ENCODE data around the gene TSPO. TPM values are rescaled to one million over a fixed set of nuclear protein-coding genes. Genes with fewer than 3 reads are reported as not detected.

TSPO gene
- total and polyA plus RNA-seq, 9 of the 15 experiments (the other 6 are each of a cell fraction or from before 2014, with no cell fraction given), result 4.9 to 126 (median 25.3) TPM

DNA sequence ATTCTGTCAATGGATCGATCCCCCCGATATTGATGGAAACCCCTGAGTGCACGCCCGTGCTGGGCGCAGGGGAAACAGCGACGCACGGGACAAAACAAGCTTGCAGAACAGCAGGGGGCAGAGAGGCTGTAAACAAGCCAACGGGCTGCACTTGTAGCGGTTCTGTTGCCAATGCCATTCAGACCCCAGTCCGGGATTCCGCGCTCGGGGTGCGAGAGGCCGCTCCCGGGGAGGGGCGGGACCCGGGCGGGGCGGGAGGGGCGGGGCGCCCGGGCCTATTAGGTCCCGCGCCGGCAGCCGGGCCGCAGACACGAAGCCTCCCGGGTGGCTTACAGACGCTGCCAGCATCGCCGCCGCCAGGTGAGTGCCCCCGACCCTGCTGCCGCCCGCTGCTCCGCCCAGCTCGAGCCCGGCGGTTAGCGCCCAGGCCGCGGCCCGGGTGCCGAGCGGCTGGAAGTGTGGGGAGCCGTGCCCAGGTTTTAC, 40.9 kb upstream of the TSPO start, which contains the start of gene BIK (continued):
- TF ChIP-seq FOS (IDR thresholded peaks at IDR 0.05; ENCODE audit: extremely low read depth, insufficient read length) (no peak), SMAD4 (CRISPR knock-in tag; conservative IDR thresholded peaks at IDR 0.05) (0 out of 2 replicates have a peak, but pooled peaks have one; percentile 17), KLF1 (tag; IDR thresholded peaks at IDR 0.05) (no peak), RBFOX2 (IDR thresholded peaks at IDR 0.05; ENCODE audit: low read depth, low read length) (0 out of 2 replicates have a peak, but pooled peaks have one; percentile 34), ZNF785 (CRISPR knock-in tag; IDR thresholded peaks at IDR 0.05) (no peak), ZNF184 (CRISPR knock-in tag; IDR thresholded peaks at IDR 0.05) (no peak), MAFG (tag; conservative IDR thresholded peaks at IDR 0.05) (no peak), MYBL2 (IDR thresholded peaks at IDR 0.05; ENCODE audit: low read depth) (no peak), MYBL2 (CRISPR knock-in tag; IDR thresholded peaks at IDR 0.05; ENCODE audit: borderline replicate concordance) (no peak)
- TF ChIP-seq, protein P1, sequence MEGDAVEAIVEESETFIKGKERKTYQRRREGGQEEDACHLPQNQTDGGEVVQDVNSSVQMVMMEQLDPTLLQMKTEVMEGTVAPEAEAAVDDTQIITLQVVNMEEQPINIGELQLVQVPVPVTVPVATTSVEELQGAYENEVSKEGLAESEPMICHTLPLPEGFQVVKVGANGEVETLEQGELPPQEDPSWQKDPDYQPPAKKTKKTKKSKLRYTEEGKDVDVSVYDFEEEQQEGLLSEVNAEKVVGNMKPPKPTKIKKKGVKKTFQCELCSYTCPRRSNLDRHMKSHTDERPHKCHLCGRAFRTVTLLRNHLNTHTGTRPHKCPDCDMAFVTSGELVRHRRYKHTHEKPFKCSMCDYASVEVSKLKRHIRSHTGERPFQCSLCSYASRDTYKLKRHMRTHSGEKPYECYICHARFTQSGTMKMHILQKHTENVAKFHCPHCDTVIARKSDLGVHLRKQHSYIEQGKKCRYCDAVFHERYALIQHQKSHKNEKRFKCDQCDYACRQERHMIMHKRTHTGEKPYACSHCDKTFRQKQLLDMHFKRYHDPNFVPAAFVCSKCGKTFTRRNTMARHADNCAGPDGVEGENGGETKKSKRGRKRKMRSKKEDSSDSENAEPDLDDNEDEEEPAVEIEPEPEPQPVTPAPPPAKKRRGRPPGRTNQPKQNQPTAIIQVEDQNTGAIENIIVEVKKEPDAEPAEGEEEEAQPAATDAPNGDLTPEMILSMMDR (IDR thresholded peaks at IDR 0.05 in 2 of 3, conservative IDR thresholded peaks at IDR 0.05 in 1 of 3; ENCODE audit: insufficient read depth in 2 of 3, low read depth in 1 of 3, low read length in 3 of 3), result no peak
- TF ChIP-seq, protein P2, sequence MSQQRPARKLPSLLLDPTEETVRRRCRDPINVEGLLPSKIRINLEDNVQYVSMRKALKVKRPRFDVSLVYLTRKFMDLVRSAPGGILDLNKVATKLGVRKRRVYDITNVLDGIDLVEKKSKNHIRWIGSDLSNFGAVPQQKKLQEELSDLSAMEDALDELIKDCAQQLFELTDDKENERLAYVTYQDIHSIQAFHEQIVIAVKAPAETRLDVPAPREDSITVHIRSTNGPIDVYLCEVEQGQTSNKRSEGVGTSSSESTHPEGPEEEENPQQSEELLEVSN (IDR thresholded peaks at IDR 0.05; ENCODE audit: borderline replicate concordance in 1 of 2, extremely low read depth in 1 of 2, insufficient read depth in 1 of 2, insufficient read length in 1 of 2, low read depth in 1 of 2, low read length in 1 of 2, poor library complexity in 1 of 2, severe bottlenecking in 1 of 2), result peak in 1 of 2 experiments; percentile 59
